Measurements from ENCODE around the gene MAN1C1.

The MAN1C1 gene

DNA sequence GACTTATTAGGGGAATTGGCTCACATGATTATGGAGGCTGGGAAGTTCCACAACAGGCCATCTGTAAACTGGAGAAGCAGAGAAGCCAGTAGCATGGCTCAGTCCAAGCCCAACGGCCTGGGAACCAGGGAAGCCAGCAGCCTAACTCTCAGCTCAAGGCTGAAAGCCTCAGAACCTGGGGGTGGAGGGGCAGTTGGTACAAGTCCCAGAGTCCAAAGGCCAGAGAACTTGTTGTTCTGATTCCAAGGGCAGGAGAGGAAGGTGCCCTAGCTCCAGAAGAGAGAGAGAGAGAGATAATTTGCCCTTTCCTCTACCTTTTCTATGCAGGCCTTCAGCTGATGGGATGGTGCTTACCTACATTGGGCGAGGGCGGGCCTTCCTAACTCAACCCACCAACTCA lies 55.3 kb downstream of the MAN1C1 start:
- Histone ChIP-seq H3K27ac (no peak overlapping the region), H3K4me3 (no peak overlapping the region)

DNA sequence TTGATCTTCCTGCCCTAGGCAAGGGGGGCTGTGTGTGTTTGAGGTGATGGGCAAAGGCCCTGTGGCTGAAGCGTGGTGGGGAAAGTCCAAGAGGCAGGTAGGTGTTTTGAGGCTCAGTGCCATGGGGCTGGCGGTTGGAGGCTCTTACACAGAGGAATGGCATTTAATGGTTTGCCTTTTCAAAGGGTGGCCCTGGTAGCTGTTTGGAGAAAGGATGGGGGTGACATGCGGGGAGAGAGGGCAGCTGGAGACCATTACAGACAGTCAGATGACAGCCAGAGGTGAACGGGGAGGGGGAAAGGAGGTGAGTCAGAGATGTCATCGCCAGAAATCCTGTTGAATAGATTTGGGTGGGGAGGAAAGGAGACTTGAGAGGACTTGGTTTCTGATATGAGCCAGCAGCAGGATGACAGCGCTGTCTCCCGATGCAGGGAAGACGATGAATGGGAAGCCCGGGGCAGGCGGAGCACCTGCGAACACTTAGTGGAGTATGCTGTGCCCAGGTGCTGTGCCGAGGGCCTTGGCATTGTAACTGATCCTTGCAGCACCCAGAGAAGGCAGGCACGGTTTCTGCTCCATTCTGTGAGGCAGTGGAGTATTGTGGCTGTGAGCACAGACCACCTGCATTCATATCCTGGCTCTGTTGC lies 56.3 kb downstream of the MAN1C1 start:
- no peak overlapping the region for H3K27ac ChIP-seq
- no peak overlapping the region for H3K4me3 ChIP-seq

DNA sequence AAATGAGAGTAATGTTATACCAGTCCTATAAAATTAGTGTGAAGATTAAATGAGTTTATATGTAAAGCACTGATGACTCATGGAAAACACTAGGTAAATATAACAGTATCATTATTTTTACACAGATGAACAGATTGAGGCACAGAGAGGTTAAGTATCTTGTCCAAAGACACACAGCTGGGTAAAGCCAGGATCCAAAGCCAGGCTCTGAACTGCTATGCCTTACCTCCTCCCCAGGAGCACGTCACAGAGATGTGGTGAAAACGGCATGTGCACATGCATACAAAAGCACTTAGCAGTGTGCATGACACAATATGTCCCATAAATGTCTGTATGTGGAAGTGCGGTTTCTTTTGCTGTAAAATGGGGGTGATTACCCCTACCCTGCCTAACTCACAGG lies 56.9 kb downstream of the MAN1C1 start:
- Histone ChIP-seq H3K4me3 (no peak overlapping the region), H3K27ac (no peak overlapping the region)

DNA sequence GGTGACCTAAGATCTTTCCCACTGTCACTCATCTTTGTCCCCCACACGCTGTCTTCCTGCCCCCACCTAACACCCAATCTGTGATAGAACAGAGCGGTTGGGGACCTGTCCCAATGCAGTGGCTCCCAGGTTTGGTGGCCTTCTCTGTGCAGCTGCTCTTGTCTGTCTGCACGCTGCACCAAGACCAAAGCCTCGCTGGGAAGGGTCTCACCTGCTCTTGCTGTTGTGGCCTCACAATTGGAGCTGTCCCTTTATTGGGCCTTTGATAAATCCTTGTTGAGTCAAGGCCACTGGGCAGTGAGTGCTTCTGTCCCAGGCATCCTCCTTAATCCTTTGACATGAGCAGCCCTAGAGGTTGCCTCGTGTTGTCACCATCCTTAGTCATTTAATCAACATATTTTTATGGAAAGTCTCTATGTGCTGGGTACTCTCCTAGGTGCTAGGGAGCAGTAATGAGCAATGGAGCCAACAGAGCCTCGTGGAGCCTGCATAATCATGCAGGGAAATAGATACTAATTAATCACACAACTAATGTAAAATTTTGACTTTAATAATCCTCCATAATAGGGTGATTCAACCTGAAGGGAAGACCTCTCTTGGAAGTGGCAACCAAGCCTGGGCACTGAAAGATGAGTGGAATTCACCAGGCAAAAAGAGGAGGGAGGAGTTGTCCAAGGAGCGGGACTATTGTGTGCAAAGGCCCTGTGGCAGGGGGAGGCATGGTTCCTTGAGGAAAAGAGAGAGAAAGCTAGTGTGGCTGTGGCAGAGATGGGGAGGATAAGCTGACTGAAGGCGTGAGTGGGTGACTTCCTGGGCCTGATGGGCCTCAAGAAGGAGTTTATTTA lies 57.6 kb downstream of the MAN1C1 start:
- Histone ChIP-seq H3K27ac (no peak overlapping the region), H3K4me3 (no peak overlapping the region)

DNA sequence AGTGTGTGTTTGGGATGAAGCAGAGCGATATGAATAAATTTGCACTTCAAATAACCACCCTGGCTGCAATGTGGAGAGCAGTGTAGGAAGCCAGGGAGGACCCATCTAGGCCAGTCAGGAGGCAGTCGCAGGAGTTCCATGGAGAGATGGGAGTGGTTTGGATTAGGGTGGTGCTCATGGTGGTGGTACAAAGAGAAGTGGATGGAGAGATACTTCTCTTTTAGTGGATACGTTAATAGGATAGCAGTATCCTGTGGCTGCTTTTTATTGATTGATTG lies 58.2 kb downstream of the MAN1C1 start:
- Histone ChIP-seq H3K27ac (no peak overlapping the region), H3K4me3 (no peak overlapping the region)

DNA sequence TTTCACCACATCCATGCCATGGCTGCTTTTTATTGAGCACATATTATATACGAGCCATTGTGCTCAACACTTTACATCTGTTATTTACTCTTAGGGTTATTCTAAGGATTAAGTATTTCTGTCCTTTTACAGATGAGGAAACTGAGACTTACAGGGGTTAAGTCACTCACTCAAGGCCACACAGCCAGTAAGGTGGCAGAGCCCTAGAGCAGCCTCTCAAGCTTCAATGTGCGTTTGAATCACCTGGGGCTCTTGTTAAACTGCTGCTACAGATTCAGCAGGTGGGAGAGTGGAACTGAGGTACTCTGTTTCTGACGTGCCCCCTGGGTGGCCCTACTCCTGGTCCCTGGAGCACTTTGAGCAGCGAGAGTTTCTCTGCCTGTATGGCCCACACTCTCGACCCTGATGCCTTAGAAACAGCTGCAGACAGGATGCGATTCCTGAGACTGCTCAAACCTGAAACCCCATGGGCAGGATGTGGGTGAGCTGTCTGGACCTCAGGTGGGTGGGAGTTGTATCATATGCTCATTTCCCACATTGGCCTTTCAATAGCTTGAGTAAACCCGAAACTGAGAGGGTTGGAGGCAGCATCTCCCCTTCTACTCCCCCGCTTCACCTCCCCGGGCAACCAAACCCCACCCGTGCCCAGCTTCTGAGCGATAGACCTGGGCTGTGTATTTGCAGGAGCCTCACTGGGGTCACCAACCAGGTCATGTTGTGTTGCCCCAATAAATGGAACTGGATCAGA lies 59.3 kb downstream of the MAN1C1 start:
- Histone ChIP-seq H3K27ac (peak overlapping the region in 4 of 21 experiments; percentile 10 to 47 (median 46)), H3K4me3 (no peak overlapping the region)

DNA sequence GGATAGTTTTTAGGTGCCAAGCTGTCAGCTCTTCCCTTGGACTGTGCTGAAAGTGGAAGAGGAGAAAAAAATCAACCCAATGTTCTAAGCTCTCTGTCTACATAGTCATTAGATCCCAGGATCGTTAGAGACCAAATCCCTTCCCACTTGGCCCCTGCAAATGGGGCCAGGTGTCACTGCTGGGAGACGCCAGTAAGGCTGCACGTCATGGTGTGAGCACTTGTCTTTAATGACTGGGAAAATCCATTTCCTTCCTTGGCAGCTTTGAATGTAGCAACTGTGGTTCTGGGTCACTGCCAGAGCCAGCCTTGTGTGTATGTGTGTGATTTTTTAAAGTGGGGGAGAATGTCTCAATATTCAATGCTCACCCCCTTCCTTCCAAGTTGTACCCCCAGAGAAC lies 59.9 kb downstream of the MAN1C1 start:
- H3K27ac ChIP-seq, result peak overlapping the region in 4 of 21 experiments; percentile 10 to 47 (median 46)
- no peak overlapping the region for H3K4me3 ChIP-seq

DNA sequence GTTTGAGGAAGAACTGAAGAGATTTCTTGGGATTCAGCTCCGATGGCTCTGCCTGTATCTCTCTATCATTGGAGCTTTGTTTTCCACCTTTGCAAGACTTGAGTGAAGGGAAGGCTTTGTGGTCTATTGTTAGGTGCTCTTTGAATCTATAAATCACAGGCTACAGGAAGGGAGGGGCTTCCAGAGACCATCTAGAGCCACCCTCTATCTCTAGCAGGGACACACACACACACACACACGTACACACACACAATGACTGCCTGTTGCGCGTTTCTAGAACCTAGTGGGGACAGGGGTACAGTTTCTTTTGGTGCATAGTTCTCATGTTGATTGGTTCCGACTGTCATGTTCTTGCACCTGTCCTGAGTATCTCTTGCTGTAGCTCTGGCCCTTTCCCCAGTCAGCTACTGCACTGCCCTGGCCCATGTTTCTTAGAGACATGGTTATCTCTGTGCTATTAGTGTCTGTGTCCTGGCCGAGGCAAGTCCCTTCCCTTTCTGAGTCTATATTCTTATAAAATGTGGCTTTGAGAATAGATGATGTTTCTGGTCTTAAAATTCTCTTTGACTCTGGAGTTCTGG lies 60.7 kb downstream of the MAN1C1 start:
- Histone ChIP-seq H3K4me3 (no peak overlapping the region), H3K27ac (no peak overlapping the region)

DNA sequence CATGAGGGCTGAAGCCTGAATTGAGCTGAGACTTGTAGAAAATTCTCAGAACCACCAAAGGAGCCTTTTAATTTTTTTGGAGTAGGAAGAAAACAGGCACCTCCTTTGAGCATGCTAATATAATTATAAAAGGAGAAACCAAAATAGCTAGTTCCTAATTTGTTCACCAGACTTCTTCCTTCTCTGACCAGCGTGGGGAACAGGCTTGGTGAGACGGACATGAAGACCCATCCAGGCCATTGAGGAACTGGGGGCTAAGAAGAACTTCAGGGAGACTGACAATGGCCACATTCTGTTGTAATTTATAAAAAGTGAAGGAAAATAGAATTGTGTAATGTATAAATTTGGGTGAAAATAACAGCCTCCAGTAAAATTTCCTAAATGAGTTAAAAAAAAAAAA lies 62.6 kb downstream of the MAN1C1 start:
- Histone ChIP-seq H3K4me3 (no peak overlapping the region), H3K27ac (no peak overlapping the region)

DNA sequence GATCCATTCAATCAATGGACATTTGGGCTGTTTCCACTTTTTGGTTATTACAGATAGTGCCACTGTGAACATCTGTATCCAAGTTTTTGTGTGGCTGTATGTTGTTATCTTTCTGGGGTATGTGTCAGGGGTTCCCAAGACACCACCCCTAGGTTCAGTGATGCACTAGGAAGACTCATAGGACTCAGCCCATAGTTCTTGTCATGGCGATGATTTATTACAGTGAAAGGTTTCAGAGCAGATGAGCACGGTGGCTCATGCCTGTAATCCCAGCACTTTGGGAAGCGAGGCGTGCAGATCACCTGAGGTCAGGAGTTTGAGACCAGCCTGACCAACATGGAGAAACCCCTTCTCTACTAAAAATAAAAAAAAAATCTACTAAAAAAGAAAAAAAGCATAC lies 64.1 kb downstream of the MAN1C1 start:
- Histone ChIP-seq H3K27ac (no peak overlapping the region), H3K4me3 (no peak overlapping the region)

DNA sequence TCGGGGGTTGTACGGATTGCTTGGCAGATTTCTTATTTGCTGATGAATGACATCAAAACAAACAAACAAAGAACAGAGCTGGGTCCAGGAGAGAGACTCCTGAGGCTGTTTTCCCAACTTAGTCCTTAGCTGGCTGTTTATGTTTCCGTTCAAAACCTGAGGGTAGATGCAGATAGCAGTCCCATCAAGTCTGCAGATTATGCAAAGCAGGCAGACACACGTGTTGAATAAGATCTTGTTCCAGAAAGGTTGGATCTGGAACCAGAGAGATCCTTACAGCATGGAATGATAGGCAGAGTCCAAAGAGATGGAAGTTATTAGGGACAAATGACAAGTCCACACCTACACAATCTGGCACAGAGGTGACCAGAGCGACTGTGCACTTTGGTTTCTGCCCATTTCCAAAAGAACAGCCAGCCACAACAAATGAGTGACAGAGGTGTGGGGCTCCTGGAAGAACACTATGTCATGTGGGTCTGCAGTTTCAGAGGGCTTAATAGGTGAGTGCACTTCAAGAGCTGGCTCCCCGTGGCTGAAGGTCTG lies 65.5 kb downstream of the MAN1C1 start:
- Histone ChIP-seq H3K27ac (no peak overlapping the region), H3K4me3 (no peak overlapping the region)

DNA sequence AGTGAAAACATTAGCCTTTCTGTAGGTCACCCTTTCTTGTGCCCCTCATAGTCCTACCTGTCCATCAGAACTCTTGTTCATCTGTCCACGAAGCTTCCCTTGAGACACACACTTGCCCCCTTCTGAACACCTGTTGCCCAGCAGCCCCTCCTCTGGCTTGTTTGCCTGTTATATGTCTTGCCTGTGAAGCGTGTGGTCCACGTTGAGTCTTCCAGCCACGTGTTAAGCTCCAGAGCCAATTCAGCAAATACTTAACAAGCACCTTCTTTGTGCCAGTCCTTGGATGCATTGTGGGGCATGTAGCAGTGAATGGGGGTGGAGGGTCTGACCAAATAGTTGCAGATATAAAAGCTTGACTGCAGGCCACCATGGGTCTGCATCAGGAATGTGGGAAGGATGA lies 66.6 kb downstream of the MAN1C1 start:
- Histone ChIP-seq H3K27ac (no peak overlapping the region), H3K4me3 (no peak overlapping the region)

DNA sequence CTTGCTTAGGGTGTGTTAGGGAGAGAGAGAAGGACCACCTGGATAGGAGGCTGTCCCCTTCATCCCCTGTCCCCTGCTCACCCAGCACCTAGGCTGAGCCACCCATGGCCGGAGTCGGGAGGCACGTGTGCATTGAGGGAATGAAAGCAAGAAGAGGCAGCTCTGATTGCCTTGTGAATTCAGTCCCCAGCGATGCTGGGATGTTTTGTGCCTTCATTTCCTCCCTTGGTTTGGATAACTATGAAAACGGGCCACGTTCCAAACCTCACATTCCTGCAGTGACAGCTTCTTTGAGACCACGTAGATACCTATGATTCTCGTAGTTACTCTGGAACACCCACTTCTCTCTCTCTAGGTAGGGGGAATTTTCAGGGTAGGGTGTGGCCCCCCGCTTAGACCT lies 67.1 kb downstream of the MAN1C1 start:
- no peak overlapping the region for H3K4me3 ChIP-seq
- no peak overlapping the region for H3K27ac ChIP-seq

DNA sequence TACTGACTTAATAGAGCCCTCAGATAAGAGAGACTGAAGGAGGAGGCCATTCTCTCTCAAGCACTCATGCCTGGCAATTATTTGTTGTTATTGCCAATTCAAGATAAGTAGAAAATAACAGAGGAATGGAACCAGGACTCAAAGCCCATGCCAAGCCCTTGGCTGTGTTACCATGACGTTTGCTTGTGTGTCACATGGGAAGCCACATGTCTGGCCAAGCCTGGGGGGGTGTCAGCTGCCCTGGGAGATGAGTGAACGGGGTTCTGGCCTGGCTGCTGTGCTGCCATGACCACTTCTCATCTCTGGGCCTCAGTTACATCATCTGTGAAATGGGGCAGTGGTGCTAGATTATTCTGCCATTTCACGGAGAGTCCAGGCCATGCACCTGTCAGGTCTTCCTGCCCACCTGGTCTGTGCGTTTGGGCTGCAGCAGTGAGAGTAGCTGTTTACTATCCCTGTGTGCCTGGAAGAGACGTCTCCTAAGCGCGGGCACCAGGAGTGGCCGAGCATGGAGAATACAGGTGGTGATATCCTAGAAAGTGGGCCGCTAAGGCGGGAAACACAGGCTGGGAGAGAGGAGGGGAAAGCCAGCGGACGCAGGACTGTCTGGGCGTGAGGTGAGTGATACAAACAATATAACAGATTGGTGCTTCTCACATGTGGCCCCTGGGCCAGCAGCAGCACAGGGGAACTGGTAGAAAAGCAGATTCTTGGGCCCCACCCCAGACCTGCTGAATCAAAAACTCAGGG lies 67.8 kb downstream of the MAN1C1 start:
- H3K27ac ChIP-seq, result no peak overlapping the region
- no peak overlapping the region for H3K4me3 ChIP-seq

DNA sequence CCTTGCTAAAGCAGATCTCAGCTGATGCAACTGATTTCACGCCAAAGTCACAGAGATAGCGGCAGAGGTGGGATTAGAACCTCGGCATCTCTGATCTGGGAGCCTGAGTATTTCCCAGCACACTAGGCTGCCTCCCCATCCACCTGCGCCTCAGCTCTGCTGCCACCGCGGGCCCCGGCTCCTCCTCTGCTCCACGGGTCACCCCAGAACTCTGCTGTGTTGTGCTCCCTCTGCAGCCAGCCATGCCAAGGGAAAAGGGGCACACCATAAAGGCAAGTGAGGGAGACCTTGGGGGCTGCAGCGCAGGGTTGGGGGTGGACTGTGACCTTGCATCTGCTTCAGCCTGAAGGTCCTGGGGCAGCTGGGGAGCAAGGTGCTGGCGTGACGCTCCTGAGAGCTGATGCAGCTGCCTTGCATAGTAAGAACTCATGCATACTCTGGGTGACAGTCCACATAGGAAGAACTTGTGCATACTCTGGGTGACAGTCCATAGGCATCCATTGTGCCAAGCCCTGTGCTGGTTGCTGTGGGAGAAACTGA lies 68.7 kb downstream of the MAN1C1 start:
- Histone ChIP-seq H3K27ac (peak overlapping the region in 3 of 21 experiments; percentile 10 to 66 (median 32)), H3K4me3 (no peak overlapping the region)

DNA sequence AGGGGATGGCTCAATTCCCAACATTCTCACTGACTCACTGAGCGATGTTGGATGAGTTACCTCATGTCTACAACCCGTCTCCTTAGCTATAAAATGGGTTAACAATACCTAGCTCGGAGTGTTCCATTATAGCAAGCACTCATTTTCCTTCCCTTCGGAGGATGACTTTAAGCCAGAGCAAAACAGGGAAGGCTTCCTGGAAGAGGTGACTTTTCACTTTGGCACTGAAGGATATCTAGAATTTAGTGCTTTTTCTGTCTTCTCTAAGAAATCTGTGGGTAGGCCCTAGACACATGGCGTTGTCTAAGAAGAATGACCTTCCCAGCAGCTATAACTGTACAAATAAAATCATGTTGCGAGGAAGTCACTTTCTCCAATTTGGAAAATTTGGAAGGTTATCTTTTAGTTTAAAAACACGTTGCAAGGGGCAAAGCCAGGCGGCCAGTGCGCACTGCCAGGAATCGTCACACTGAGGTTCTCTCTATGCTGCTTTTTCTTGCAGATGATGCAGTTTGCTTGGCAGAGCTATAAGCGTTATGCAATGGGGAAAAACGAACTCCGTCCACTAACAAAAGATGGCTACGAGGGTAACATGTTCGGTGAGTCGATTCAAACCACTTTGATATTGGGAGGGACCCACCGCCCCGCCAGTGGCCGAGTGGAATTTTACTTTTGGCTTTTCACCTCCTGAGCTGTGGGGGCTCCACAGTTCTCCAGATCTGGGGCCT lies 69.5 kb downstream of the MAN1C1 start:
- Histone ChIP-seq H3K4me3 (no peak overlapping the region), H3K27ac (peak overlapping the region in 7 of 21 experiments; percentile 6 to 77 (median 54))

DNA sequence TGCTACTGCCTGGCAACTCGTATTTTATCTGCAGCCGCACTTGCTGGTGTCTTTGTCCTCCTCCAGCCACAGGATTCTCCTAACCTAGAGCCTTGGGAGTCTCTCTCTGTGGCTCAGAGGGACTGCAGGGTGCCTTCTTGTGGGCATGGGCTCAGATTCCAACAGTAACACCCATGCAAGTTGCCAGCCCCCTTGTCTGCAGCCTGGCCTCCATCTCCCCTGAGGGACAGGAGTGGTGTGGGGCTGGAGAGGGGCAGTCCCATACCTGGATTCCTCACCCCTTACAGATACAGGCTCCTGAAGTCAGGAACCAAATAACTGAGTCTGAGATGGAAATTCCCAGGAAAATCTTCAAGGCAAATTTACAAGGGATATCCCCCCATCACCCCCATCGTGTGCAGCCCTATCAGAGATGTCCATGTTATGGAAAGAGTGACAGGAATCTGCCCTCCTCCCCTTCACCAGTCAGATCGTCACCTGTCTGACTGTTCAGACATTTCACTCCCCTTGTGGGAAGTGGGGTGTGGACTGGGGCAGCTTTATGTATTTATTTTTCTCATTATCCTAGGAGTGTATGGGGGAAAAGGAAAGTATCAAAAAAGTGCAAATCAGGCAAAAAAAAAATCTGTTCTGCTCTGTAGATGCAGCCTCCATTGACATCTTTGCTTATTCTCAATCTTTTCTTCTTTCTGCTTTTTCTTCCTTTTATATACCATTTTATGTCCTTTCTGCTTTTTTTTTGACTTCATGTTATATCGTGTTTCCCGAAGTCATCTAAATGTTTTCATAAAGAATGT lies 70.8 kb downstream of the MAN1C1 start:
- H3K4me3 ChIP-seq, result peak overlapping the region in 1 of 7 experiments; percentile 5
- H3K27ac ChIP-seq, result peak overlapping the region in 6 of 21 experiments; percentile 8 to 77 (median 62)
